A673 (cell line): ENCODE measurements around the gene DHODH. TPM values are rescaled to one million over a fixed set of nuclear protein-coding genes. Genes with fewer than 3 reads are reported as not detected.

Experiments used
- BruUV-seq: library from RNA; stranded (reverse); fragments of 400-500 nt; replicated peaks from 2 replicates; lab custom pipeline; 2021; lab: Mats Ljungman, UMichigan
- CTCF ChIA-PET: fragments of 300-600 bp; sonication (Branson Sonifier 250); formaldehyde crosslinking; loops from one replicate; lab custom pipeline; 2022; ENCODE audit warnings: antibody characterized with exemption; lab: Charles Lee
- POLR2A ChIA-PET: fragments of 300-600 bp; sonication (Branson Sonifier 250); formaldehyde crosslinking; loops from one replicate; lab custom pipeline; 2022; ENCODE audit warnings: antibody characterized with exemption; ENCODE audit not compliant: low non-redundant PET; lab: Charles Lee
- DNase-seq: peaks from one replicate; pipeline ENCODE4 v3.0.0-alpha.2; 2015; ENCODE audit warnings: low spot score
- H3K27ac ChIP-seq: fragments of 200-600 bp; sonication (generic); 2 replicates; pipeline ENCODE4 v1.5.1; 2016; ENCODE audit warnings: mixed run types, low read depth, mild to moderate bottlenecking, mixed read lengths, antibody characterized with exemption, low read length; ENCODE audit not compliant: poor library complexity, severe bottlenecking
- H3K27me3 ChIP-seq: fragments of 200-600 bp; sonication (generic); replicated peaks from 2 replicates; pipeline ENCODE4 v1.6.1; 2017; ENCODE audit warnings: mixed run types, low read depth, mild to moderate bottlenecking, mixed read lengths, antibody characterized with exemption, low read length; ENCODE audit not compliant: insufficient read depth, poor library complexity
- H3K36me3 ChIP-seq: fragments of 200-600 bp; sonication (generic); 2 replicates; pipeline ENCODE4 v1.6.1; 2016; ENCODE audit warnings: mixed run types, mild to moderate bottlenecking, mixed read lengths, antibody characterized with exemption, low read length; ENCODE audit not compliant: insufficient read depth, poor library complexity, severe bottlenecking
- H3K4me1 ChIP-seq: fragments of 200-600 bp; sonication (generic); 2 replicates; pipeline ENCODE4 v1.6.1; 2017; ENCODE audit warnings: mixed run types, mild to moderate bottlenecking, mixed read lengths, antibody characterized with exemption, low read length; ENCODE audit not compliant: insufficient read depth, poor library complexity, severe bottlenecking
- H3K4me3 ChIP-seq: fragments of 200-600 bp; sonication (generic); 2 replicates; pipeline ENCODE4 v1.5.1; 2016; ENCODE audit warnings: low read depth, mixed run types, mild to moderate bottlenecking, mixed read lengths, low read length; ENCODE audit not compliant: poor library complexity, severe bottlenecking
- H3K9me3 ChIP-seq: fragments of 200-600 bp; sonication (generic); 2 replicates; pipeline ENCODE4 v1.6.1; 2016; ENCODE audit warnings: mixed run types, low read depth, mild to moderate bottlenecking, mixed read lengths, antibody characterized with exemption, low read length; ENCODE audit not compliant: poor library complexity, severe bottlenecking
- CTCF ChIP-seq: fragments of 300-800, 200-600 bp; sonication (generic); conservative IDR thresholded peaks from 2 replicates; pipeline ENCODE4 v1.5.1; 2017; ENCODE audit warnings: low read depth, mild to moderate bottlenecking, antibody characterized with exemption, low read length, moderate library complexity, mixed read lengths
- EZH2 ChIP-seq: fragments of 200-600 bp; sonication (generic); IDR thresholded peaks from 2 replicates; pipeline ENCODE4 v1.6.1; 2017; ENCODE audit warnings: borderline replicate concordance, low read depth, mild to moderate bottlenecking, mixed read lengths, antibody characterized with exemption, low read length; ENCODE audit not compliant: poor library complexity, severe bottlenecking
- intact Hi-C: fragments of 100-400 bp; cut with micrococcal nuclease; formaldehyde crosslinking; loops from one replicate; pipeline ENCODE4 v1.10.0; 2022; ENCODE audit not compliant: unreplicated experiment
- total RNA-seq: library from RNA; stranded (reverse); gene quantifications from 2 replicates; pipeline ENCODE4 v1.2.3, GENCODE V29; 2021

The DHODH gene
- total RNA-seq, 1 experiment from 2014 or later, result 12.8 TPM

DNA sequence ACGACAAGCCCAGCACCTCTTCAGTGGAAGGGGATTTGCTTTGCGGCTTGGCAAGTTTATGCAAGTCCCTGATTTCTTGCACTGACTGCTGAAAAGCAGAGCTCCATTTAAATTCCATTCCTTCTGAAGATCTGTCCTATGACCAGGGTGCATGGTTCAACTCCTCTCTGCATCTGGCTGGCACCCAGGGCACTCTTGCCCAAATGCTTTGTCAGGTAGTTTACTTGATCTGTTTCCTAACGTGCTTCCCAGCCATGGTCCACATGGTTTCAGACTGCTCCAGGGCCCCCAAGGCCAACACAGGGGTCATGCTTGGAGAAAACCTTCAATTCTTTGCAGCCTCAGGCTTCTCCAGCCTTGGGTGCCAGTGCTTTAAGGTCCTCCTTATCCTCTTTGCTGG lies 34.5 kb downstream of the DHODH start:
- no peak overlapping the region for H3K4me3 ChIP-seq
- no peaks in the 10 kb centered on the region for H3K27me3 ChIP-seq
- TF ChIP-seq EZH2, result no peak
- H3K27ac ChIP-seq, result no peak overlapping the region
- H3K4me1 ChIP-seq, result no peaks in the 10 kb centered on the region
- intact Hi-C loops, result no loop called here
- BruUV-seq, result no TSS peak
- ChIA-PET CTCF (no interaction called here), POLR2A (no interaction called here)
- no peak for DNase-seq
- H3K36me3 ChIP-seq, result no peaks in the 10 kb centered on the region
- no peaks in the 10 kb centered on the region for H3K9me3 ChIP-seq

DNA sequence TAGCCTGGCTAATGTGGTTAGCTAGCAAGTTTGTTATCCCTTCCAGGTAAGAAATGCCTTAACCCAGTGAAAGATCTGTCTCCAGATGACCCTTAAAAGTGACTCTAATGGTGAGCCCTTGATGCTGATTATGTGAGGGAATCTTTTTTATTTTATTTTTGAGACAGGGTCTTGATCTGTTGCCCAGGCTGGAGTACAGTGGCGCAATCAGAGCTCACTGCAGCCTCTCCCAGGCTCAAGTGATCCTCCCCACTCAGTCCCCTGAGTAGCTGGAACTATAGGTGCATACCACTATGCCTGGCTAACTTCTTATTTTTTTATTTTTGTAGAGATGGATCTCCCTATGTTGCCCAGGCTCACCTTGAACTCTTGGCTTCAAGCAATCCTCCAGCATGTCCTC lies 35.0 kb downstream of the DHODH start:
- BruUV-seq, result no TSS peak
- no peaks in the 10 kb centered on the region for H3K36me3 ChIP-seq
- H3K9me3 ChIP-seq, result no peaks in the 10 kb centered on the region
- ChIA-PET POLR2A (no interaction called here), CTCF (no interaction called here)
- H3K4me1 ChIP-seq, result no peaks in the 10 kb centered on the region
- no peak overlapping the region for H3K27ac ChIP-seq
- H3K27me3 ChIP-seq, result no peaks in the 10 kb centered on the region
- TF ChIP-seq EZH2 (no peak), CTCF (no peak)
- no peak overlapping the region for H3K4me3 ChIP-seq
- no peak for DNase-seq
- intact Hi-C loops, result no loop called here

GRCh38 chr16:72044296-72044695 lies 35.8 kb downstream of the DHODH start:
- intact Hi-C loops, result no loop called here
- no peak overlapping the region for H3K27ac ChIP-seq
- H3K27me3 ChIP-seq, result no peaks in the 10 kb centered on the region
- POLR2A ChIA-PET, result no interaction called here
- no peak for DNase-seq
- CTCF ChIA-PET, result no interaction called here
- no TSS peak for BruUV-seq
- TF ChIP-seq CTCF (no peak), EZH2 (no peak)
- H3K4me1 ChIP-seq, result no peaks in the 10 kb centered on the region
- H3K9me3 ChIP-seq, result no peaks in the 10 kb centered on the region
- no peaks in the 10 kb centered on the region for H3K36me3 ChIP-seq
- no peak overlapping the region for H3K4me3 ChIP-seq

- TF ChIP-seq EZH2 (no peak), CTCF (no peak)
- Histone ChIP-seq H3K9me3 (no peaks in the 10 kb centered on the region), H3K27me3 (no peaks in the 10 kb centered on the region), H3K27ac (no peak overlapping the region), H3K4me1 (no peaks in the 10 kb centered on the region), H3K4me3 (no peak overlapping the region), H3K36me3 (no peaks in the 10 kb centered on the region)
- POLR2A ChIA-PET, result no interaction called here
- BruUV-seq, result no TSS peak
- CTCF ChIA-PET, result no interaction called here
- DNase-seq, result no peak
- intact Hi-C loops, result no loop called here
Measured at GRCh38 chr16:72044825-72045359, 36.3 kb downstream of the DHODH start.
